Neutrophil (primary cell): Measurements from ENCODE around the gene DPH2.

Experiments
- H3K27ac ChIP-seq: fragments of 200-600 bp; sonication (generic); 2 replicates; pipeline ENCODE4 v1.5.1; 2016; ENCODE audit warnings: mild to moderate bottlenecking, moderate library complexity
- H3K27me3 ChIP-seq: fragments of 200-600 bp; sonication (generic); 2 replicates; pipeline ENCODE4 v1.6.0; 2016; ENCODE audit warnings: mild to moderate bottlenecking
- H3K36me3 ChIP-seq: fragments of 200-600 bp; sonication (generic); 2 replicates; pipeline ENCODE4 v1.5.1; 2017
- H3K4me1 ChIP-seq, 2 experiments: fragments of 200-600 bp in 1 of 2; sonication (generic) in 1 of 2; 1 replicate in 1 of 2; 2 replicates in 1 of 2; pipeline versions ENCODE4 v1.5.1 to v1.6.1; 2013 to 2016; ENCODE audit warnings: low read depth in 1 of 2, low read length in 1 of 2, mild to moderate bottlenecking in 1 of 2, moderate library complexity in 1 of 2; ENCODE audit not compliant: control insufficient read depth in 1 of 2, insufficient read depth in 1 of 2
- H3K4me3 ChIP-seq, 2 experiments: fragments of 200-600 bp in 1 of 2; sonication (generic) in 1 of 2; 1 replicate in 1 of 2; 2 replicates in 1 of 2; pipeline ENCODE4 v1.5.1; 2013 to 2016; ENCODE audit warnings: low read depth in 1 of 2, low read length in 1 of 2, mild to moderate bottlenecking in 1 of 2, moderate library complexity in 1 of 2
- H3K9me3 ChIP-seq: fragments of 200-600 bp; sonication (generic); 2 replicates; pipeline ENCODE4 v1.5.1; 2016
- TF ChIP-seq, protein P1 (sequence below): fragments of 200-600 bp; sonication (generic); IDR thresholded peaks from 2 replicates; pipeline ENCODE4 v1.5.1; 2016; ENCODE audit warnings: antibody characterized with exemption

DPH2 gene

DNA sequence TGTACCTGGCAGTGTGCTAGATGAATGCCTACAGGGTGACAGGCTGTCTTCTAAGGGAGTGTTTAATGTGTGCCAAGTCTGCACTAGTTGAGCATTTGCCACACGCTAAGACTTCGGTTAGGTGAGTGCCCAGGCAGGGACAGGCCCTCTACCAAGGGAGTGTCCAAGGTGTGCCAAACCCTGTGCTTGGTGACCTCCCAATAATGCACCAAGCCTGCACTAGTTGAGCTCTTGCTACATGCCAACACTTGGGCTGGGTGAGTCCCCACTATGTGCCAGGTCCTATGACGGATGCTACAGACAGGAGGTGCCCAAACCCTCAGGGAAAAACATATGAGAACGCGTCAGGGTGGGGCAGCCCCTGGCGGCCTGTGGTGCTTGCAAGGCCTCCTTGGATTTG, 50.7 kb downstream of the DPH2 start:
- Histone ChIP-seq H3K4me1 (no peaks in the 10 kb centered on the region), H3K27ac (no peak overlapping the region), H3K36me3 (no peaks in the 10 kb centered on the region), H3K9me3 (no peaks in the 10 kb centered on the region), H3K4me3 (no peak overlapping the region), H3K27me3 (no peaks in the 10 kb centered on the region)
- TF ChIP-seq, protein P1, sequence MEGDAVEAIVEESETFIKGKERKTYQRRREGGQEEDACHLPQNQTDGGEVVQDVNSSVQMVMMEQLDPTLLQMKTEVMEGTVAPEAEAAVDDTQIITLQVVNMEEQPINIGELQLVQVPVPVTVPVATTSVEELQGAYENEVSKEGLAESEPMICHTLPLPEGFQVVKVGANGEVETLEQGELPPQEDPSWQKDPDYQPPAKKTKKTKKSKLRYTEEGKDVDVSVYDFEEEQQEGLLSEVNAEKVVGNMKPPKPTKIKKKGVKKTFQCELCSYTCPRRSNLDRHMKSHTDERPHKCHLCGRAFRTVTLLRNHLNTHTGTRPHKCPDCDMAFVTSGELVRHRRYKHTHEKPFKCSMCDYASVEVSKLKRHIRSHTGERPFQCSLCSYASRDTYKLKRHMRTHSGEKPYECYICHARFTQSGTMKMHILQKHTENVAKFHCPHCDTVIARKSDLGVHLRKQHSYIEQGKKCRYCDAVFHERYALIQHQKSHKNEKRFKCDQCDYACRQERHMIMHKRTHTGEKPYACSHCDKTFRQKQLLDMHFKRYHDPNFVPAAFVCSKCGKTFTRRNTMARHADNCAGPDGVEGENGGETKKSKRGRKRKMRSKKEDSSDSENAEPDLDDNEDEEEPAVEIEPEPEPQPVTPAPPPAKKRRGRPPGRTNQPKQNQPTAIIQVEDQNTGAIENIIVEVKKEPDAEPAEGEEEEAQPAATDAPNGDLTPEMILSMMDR: no peak

DNA sequence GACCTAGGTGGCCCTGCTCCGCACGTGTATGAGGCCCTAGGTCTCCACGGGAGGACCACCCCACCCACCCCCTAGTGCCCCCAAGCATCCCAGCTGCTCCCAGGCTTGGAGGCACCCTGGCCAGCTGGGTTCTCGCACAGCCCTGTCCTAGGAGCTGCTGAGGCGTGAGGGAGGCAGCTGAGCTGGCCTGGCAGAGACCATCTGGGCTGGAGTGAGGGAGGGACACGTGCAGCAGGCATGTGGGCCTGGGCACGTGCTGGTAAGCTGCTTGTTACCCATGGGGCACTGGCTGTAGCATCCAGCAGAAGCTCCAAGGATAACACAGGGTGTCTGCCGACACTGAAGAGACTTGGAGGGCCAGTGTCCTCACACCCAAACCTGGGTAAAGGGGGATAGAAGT, 51.3 kb downstream of the DPH2 start:
- Histone ChIP-seq H3K4me3 (no peak overlapping the region), H3K36me3 (no peaks in the 10 kb centered on the region), H3K9me3 (no peaks in the 10 kb centered on the region), H3K27me3 (no peaks in the 10 kb centered on the region), H3K4me1 (no peaks in the 10 kb centered on the region), H3K27ac (no peak overlapping the region)
- TF ChIP-seq, protein P1: no peak

DNA sequence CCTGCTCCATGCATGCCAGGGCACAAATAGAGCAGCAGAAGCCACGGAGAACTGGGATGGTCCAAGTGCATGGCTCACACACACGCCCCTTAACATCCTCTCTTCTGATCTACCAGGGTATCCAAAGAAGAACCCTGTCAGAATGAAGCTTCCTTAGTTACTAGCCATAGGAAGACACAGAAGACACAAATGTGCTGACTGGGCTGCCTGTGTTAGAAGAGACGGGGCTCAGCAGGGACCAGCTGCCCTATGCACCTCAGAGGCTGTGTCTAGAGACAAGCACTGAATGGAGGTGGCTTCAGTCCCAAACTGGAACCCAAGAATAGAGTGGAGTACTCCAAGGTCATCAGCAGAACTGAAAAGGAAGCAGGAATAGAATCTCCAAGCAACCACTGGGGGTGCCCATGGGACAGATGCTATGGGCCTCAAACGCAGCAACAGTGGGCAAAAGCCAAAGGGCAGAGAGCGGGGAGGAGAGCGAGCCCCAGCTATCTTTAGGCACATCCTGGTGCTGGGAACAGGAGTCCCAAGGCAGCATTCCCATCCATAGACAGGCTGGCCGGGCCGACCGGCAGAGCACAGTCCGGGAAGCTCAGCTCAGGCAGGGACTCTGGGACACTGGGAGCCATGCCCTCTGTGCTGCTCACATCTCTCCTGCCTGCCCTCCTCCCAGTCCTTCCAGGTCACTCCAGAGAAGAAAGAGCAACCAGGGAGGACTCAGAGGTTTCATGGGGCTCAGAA, 51.9 kb downstream of the DPH2 start:
- TF ChIP-seq, protein P1: no peak
- Histone ChIP-seq H3K27me3 (no peaks in the 10 kb centered on the region), H3K36me3 (no peaks in the 10 kb centered on the region), H3K9me3 (no peaks in the 10 kb centered on the region), H3K27ac (no peak overlapping the region), H3K4me3 (no peak overlapping the region), H3K4me1 (no peaks in the 10 kb centered on the region)
